Hypothalamus (tissue), 51 donors: ENCODE measurements around the gene USP20.

ENCODE experiments used
- DNase-seq, 51 donors: peaks; one replicate each; lab custom pipeline; 2025; lab: John Stamatoyannopoulos, UW

USP20 gene

DNA sequence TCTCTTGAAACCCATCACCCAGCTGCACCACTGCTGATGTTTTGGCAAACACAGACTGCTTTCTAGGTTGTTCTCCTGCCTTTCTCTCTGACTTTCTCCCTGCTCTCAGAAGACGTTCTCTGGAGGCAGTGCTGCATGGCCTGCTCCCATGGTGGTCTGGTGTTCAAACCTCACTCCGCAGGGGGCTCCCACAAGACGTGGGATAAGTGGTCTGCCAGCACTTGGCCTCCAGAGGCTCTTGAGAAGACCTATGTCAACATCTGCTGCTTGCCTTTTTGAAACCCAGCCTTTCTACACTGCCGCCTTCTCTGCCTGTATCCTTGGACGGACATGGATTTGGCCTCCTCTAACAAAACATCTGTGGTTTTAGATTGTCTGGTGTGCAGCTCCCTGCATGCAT is 16.6 kb downstream of the USP20 start:
- DNase-seq: no peak

DNA sequence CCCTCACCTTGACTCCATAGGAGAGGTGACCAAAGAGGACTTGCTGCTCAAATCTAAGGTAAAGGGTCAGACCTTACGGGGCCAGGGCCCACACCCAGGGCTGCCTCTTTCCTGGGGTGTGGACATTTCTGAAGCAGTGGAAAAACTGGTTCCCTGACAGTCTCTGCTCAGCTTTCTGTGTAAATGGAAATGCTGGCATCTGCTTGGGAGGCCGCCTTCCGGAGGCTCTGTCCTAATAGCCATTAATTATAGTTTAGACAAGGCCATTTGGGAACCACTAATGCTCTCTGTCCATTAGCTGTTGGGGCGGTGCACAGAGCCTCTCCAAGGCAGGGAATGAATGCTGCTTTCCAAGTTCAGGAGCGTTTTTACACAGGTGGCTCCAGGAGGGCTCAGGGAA is 17.3 kb downstream of the USP20 start:
- DNase-seq: no peak

DNA sequence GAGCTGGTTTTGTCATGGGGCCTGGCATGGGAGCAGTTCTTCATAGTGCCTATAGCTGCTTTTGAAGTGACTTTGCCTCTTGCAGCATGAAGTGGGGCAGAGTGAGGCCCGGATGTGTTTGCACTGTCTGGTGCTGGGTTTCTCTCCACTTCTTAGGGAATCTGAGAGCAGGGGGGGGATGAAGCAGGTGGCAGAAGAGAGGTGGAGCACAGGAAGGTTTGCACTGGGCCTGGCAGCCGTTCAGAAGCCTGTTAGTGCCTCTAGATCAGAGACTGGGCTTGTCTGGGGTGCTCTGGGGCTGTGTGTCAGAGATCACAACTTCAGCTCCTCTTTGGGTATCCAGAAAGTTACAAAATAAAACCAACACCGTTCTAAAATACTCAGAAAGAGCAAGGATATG is 18.4 kb downstream of the USP20 start:
- DNase-seq: no peak

DNA sequence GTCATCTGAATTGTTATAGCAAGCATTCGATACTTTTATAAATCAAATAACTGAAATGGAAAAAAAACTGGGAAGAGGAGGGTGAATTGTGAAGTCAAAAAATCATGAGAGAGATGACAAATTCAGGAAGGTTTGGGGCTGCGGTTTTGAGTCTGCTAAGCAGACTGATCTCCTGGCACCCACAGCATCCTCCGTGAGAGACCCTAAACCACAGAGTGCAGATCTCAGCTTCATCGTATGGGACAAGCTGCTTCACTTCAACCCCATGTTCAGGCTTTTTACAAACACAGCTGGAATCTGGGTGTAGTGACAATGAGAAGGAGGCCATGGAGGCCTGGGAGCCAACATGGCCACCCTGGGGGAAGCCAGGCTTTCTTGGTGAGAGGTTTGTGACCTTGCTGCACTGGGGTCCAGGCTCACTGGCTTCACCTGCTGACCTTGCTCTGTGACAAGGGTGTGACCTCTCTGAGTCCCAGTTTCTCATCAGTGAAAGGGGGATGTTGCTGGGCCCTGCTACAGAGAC is 19.4 kb downstream of the USP20 start:
- no peak for DNase-seq

DNA sequence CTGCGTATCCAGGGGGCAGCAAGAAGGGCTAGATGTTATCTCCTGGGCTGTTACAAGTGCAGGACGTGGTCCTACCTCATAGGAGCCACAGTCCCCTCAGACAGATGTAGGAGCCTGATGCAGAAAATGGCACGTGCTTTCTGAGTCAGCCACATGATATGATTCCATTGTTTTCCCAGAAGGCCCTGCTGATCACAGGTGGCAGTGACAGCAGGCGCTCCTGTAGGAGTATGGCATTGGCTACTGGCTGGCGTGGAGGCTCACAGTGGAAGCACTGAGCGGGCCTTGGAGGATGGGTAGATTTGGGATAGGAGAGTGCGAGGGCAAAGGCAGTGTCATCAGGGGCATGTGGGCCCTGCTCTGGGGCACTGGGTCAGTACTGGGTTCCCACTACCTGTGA is 21.9 kb downstream of the USP20 start:
- DNase-seq: no peak

DNA sequence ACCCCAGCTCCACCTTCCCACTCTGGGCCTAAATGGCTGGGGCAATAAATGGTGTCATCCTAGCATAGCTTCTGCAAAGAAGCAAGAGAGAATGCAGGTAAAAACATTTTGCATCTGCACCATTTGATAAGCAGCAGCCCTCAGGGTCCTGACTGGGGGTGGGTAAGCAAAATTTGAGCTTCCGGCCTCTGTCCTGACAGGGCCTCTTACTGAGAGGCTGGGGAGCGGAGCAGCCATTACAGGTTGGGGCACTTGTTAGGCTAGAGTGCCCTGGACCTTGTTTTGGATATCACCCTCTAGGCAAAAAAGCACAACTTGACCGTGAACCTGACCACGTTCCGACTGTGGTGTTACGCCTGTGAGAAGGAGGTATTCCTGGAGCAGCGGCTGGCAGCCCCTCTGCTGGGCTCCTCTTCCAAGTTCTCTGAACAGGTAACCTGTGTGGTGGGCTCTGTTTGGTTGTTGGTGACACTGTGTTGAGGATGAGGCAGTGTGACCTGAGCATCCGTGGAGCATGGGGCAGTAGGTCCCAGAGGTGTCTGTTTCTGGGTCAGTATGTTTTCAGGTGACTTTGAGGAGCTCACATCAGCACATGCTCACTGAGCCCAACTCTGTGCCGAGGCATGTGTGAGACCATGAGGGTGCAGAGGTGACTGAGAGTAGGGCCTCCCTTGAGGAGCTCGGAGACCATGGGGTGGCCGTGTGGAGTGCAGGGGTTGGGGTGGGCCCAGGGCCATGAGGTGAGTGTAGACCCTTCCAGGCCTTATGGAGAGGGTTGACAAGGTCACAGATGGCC is 23.1 kb downstream of the USP20 start:
- DNase-seq: no peak

DNA sequence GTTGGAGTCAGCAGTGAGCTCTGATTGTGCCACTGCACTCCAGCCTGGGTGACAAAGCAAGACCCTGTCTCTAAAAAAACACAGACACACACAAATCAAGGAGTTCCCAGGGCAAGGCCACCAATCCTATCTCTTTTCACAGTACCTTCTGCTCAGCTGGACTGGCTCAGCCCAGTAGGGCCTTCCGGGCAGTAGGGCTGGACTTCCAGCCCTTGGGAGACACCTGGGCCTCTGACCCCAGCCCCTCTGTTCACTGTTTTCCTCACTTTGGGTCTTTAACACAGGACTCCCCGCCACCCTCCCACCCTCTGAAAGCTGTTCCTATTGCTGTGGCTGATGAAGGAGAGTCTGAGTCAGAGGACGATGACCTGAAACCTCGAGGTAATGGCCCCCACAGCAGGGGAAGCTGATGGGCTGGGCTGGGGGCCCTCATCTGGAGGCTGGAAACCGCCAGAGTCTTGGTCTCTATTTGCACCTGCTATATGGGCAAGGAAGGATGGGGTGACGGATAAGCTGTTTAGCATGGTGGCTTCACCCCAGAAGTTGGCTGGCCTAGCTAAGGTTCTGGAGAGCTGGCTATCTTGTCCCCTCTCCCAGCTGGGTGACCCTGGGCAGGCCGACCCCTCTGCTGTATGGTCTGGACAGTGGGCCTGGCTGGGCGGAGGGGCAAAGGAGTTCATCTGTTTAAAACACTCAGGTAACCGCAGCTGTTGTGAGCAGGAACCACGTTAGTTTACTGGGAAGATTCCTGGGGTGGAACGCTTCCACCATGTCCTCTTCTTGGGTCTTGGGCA is 25.6 kb downstream of the USP20 start:
- no peak for DNase-seq

DNA sequence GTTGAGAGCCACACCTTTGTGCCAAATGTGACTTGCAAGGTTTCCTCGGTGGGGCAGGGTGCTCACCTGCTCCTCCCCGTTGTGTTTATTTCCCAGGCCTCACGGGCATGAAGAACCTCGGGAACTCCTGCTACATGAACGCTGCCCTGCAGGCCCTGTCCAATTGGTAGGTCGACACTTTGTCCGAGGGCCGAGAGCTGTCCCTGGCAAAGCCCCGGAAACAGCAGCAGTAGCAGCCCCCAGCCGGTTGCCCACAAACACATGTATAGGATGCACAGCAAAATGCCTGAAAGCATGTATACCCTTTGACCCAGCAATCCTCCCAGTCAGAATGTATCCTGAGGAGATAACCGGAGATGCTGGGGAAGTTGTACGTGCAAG is 26.2 kb downstream of the USP20 start:
- DNase-seq: no peak

DNA sequence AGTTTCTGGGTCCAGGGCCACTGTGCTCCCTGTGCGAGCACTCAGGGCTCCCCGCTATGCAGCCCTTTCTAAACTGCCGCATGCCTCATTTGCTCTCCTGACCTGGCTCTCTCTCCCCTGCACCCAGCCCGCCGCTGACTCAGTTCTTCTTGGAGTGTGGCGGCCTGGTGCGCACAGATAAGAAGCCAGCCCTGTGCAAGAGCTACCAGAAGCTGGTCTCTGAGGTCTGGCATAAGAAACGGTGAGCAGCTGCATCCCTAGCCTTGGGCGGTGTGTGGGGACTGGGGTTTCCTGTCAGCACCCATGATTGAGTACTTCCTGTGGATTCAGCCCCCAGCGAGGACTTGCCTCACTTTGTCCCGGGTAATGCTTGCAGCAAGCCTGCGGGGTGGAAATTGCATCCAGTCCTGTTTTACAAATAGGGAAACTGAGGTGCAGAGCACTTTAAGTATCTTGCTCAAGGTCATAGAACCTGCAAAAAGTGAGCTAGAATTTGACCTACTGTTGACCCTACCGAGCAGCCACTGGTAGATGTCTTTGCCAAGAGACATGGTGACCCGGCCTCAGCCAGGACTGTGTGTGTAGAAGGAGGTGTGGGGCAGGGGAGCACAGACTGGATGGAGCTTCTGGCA is 27.9 kb downstream of the USP20 start:
- no peak for DNase-seq

DNA sequence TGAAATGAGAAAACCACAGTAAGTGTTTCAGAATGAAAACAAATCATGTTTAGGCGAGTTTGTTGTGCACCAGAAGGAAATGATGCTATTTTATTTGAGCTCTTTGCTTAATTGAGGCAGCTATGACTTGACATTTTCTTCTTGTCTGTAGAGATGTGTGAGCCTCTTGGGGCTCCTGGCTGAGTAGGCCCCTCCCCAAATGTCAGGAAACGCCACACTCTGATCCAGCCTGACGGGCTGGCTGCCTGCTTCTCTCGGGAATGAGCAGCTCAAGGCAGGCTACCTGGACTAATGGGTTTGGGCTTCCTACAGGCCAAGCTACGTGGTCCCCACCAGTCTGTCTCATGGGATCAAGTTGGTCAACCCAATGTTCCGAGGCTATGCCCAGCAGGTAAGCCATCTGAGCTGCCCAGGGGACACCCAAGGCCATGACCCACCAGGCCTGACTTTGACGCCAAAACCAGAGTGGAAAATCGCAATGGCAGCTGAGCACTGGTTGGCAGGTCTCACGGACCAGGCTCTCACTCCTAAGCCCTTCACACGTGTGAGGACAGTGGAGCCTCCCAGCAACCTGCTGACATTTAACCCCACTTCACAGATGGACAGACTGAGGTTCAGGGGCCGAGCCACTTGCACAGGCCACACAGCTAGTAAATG is 29.9 kb downstream of the USP20 start:
- DNase-seq: no peak

DNA sequence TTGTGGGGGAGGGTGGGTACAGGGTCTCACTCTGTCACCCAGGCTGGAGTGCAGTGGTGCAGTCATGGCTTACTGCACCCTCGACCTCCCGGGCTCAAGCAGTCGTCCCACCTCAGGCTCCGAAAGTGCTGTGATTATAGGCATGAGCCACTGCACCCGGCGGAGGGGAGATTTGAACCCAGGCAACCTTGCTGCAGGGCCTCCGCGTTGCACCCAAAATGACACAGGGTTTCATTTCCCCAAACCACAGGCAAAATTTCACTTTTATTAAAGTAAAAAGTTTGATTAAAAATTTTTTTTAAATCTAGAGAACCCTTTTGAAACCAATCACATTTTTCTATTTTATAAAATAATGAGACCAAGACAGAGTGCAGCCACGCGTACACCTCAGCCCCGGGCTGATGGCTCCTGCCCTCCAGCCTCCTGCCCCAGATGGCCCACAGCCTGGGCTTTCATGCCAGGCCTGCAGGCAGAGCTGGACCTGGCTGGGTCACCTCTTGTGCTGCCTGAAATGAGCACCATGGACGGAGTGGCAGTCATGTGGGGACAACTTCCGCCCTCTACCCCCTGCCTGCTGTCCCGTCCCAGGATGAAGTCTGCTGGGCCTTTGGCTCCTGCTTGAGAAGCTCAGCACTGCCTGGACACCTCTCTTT is 30.5 kb downstream of the USP20 start:
- DNase-seq: no peak

DNA sequence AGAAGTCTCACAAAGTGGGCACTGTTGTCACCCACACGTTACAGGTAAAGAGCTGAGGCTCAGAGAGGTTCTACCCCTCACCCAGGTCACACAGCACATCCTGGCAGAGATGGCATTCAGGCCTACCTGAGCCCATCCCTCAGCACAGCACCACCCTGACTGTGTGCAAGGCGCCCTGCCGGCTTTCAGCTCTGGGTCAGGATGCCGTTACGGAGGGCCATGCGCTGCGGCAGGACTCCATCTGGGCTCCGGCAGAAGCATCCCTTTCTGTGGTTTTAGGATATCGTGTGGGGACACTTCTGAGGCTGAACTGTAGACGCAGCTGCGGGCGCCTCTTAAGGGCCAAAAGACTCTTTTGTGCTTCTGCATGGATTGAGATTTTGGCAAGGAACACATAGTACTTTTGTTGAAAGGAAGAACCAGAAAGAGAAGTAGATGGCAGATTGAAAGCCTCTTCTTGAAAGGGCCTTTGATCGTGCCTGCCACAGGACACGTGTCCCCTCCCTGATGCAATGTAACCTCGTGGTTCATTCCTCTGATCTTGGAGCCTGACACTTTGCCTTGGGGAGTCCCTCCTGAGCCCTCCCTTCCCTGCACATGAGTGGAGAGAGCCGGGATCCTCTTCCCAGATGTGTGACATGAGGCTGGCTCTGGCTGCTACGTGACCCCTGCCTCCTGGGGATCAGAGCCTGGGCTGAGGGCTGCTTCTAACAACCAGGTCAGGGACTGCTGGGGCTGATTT is 31.3 kb downstream of the USP20 start:
- peak in 1 of 51 donors; percentile 30 for DNase-seq

DNA sequence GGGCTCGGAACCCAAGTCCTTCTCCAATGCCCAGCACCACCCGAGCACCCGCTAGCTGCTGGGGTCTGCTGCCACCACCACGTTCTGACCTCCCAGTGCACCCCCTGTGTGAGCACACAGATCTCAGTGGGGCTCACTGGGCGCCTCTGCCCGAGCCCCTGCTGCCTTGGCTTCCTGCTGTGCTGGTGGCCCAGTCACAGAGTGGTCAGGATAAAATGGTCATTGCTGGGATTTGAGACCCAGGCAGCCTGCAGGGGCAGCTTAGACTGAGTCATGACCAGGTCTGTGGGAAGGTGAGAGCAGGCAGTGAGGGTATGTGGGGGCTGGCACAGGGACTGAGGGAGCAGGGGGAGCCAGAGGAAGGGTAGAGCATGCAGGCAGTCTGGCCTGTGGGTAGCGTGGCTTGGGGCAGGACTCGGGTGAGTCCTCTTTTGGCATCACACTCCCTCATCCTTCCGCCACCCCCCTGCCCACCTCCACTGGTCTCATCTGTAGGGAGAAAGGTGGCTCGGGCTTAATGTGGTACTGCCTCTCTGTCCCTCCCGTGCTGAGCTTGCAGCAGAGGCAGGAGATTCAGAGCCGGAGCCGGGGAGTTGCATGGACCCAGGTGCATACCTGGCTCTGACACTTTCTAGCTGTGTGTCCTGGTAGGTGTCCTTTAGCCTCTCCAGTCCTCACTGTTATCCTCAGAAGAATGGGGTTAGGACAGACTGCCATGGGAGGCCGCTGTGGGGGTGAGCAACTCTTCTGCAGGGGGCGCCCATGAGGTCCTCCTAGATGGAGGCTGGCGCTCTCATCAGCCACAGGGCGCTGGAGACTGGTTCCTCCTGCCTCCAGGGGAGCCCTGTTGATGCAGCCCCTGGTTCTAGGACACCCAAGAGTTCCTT is 32.1 kb downstream of the USP20 start:
- DNase-seq: no peak

DNA sequence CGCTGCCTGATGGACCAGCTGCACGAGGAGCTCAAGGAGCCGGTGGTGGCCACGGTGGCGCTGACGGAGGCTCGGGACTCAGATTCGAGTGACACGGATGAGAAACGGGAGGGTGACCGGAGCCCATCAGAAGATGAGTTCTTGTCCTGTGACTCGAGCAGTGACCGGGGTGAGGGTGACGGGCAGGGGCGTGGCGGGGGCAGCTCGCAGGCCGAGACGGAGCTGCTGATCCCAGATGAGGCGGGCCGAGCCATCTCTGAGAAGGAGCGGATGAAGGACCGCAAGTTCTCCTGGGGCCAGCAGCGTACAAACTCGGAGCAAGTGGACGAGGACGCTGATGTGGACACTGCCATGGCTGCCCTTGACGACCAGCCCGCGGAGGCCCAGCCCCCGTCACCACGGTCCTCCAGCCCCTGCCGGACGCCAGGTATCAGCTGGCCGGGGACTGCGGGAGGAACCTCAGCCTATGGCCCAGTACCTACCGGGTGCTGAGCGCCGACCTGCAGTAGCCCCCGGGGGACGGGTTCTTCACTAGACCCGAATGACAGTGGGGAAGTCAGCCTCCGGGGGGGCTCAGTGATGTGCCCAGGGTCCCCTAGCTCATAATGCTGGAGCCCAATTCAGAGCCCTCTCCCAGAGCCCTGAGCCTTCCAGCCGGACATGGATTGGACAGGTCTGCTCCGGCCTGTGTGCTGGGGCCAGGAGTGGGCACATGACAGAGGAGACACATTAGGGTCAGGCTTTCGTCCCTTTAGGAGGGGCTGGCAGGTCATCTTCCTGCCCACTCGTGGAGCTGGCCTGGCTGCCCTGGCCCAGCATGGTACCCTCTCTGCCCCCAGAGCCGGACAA is 33.0 kb downstream of the USP20 start:
- DNase-seq: no peak

DNA sequence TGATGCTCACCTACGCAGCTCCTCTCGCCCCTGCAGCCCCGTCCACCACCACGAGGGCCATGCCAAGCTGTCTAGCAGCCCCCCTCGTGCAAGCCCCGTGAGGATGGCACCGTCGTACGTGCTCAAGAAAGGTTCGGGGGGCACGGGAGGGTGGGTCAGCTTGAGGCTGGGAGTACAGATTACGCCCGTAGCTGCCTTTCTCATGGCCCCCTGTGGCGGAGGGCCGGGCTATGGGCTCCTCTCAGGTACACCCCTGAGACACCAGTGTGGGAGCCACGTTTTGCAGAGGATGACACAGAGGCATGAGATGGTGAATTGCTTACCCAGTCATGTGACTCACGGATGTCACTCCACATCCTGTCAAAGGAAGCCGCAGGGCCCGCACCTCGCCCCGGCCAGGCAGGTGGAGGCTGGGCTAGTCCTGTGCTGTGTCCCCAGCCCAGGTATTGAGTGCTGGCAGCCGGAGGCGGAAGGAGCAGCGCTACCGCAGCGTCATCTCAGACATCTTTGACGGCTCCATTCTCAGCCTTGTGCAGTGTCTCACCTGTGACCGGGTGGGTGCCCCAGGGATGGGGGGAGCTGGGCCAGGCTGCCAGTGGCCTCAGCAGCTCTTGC is 33.7 kb downstream of the USP20 start:
- DNase-seq: no peak

DNA sequence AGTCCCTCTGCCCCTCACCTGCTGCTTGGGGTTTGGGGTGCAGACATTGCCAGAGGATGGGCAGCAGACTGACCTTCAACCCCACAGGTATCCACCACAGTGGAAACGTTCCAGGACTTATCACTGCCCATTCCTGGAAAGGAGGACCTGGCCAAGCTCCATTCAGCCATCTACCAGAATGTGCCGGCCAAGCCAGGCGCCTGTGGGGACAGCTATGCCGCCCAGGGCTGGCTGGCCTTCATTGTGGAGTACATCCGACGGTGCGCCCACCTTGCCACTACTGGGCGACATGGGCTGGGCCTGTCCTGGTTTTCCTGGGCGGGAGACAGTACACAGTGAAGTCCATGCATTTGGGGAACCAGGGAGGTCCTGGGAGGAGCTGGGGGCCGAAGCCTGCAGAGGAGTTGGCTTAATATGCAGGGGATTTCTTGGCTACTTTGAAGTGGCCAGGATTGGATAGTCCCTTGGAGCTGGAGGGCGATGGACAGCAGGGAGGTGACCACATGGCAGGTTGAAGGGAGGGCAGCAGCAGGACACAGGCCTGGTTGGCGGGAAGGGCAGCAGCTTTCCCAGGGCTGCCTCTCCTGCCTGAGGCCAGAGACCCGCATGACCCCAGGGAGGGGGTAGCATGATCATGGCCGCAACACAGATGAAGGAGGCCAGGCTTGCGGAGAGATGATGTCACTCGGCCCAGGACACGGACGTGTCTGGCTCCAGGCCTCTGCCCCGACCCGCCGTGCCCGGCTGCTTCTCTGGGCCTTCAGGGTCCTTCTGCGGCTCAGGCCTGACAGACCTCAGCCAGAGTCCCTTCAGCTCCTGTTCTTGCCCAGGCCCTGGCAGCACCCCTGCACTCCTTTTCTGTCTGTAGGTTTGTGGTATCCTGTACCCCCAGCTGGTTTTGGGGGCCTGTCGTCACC is 34.6 kb downstream of the USP20 start:
- DNase-seq: no peak
